ENCODE data around the gene SPTLC3. TPM values are rescaled to one million over a fixed set of nuclear protein-coding genes. Genes with fewer than 3 reads are reported as not detected.
"Not testable (repeated sequence)": the region's sequence is repeated elsewhere in the genome, so short reads cannot be mapped to it uniquely, and the experiment has no call there.

The SPTLC3 gene
- total RNA-seq, 2 donors from 2014 or later: 5.3 to 18.4 TPM

GRCh38 chr20:12977328-12978125 is 31.2 kb upstream of the SPTLC3 start:
- H3K36me3 ChIP-seq (replicated peaks in 1 of 2; ENCODE audit: insufficient read depth in 1 of 2, low read depth in 2 of 2): no peaks in the 10 kb centered on the region
- DNase-seq (no peak), ATAC-seq (no peak)
- intact Hi-C loops (cut with DNase I): no loop called here
- no peak overlapping the region for H3K27ac ChIP-seq
- H3K9me3 ChIP-seq: no peaks in the 10 kb centered on the region
- H3K27me3 ChIP-seq: no peaks in the 10 kb centered on the region
- 52 to 57% methylated on average over 3 of the region's 3 CpGs for WGBS, 2 donors
- no peak overlapping the region for H3K4me3 ChIP-seq
- TF ChIP-seq POLR2A (IDR thresholded peaks at IDR 0.05): no peak
- TF ChIP-seq CTCF (IDR thresholded peaks at IDR 0.05): no peak
- H3K4me1 ChIP-seq: no peaks in the 10 kb centered on the region

GRCh38 chr20:12978126-12978394 is 30.7 kb upstream of the SPTLC3 start:
- ATAC-seq (no peak), DNase-seq (no peak)
- H3K27ac ChIP-seq: no peak overlapping the region
- TF ChIP-seq POLR2A (IDR thresholded peaks at IDR 0.05): no peak
- TF ChIP-seq CTCF (IDR thresholded peaks at IDR 0.05): no peak
- no peak overlapping the region for H3K4me3 ChIP-seq
- no peaks in the 10 kb centered on the region for H3K4me1 ChIP-seq
- no peaks in the 10 kb centered on the region for H3K9me3 ChIP-seq
- 76 to 91% methylated on average over 1 of the region's 1 CpG for WGBS, 2 donors
- no peaks in the 10 kb centered on the region for H3K27me3 ChIP-seq
- no peaks in the 10 kb centered on the region for H3K36me3 ChIP-seq (replicated peaks in 1 of 2; ENCODE audit: insufficient read depth in 1 of 2, low read depth in 2 of 2)
- intact Hi-C loops (cut with DNase I): no loop called here

- Histone ChIP-seq H3K4me3 (no peak overlapping the region), H3K27ac (no peak overlapping the region), H3K4me1 (no peaks in the 10 kb centered on the region), H3K36me3 (replicated peaks in 1 of 2; ENCODE audit: insufficient read depth in 1 of 2, low read depth in 2 of 2) (no peaks in the 10 kb centered on the region), H3K9me3 (no peaks in the 10 kb centered on the region), H3K27me3 (no peaks in the 10 kb centered on the region)
- TF ChIP-seq CTCF (IDR thresholded peaks at IDR 0.05): no peak
- no peak for TF ChIP-seq POLR2A (IDR thresholded peaks at IDR 0.05)
- ATAC-seq: no peak
- intact Hi-C loops (cut with DNase I): no loop called here
- no peak for DNase-seq
- 63% methylated on average over 4 of the region's 4 CpGs for WGBS, 2 donors
Observed at GRCh38 chr20:12978613-12979495, 29.9 kb upstream of the SPTLC3 start.

- H3K36me3 ChIP-seq (replicated peaks in 1 of 2; ENCODE audit: insufficient read depth in 1 of 2, low read depth in 2 of 2); DNase-seq; ATAC-seq; H3K9me3 ChIP-seq; H3K4me1 ChIP-seq; H3K4me3 ChIP-seq; H3K27ac ChIP-seq; H3K27me3 ChIP-seq; intact Hi-C loops (cut with DNase I): not testable (repeated sequence)
- WGBS, 2 donors: 77 to 85% methylated on average over 3 of the region's 3 CpGs
Observed at GRCh38 chr20:12979713-12980112, 29.1 kb upstream of the SPTLC3 start.

GRCh38 chr20:12982098-12982497 is 26.7 kb upstream of the SPTLC3 start:
- TF ChIP-seq CTCF (IDR thresholded peaks at IDR 0.05): no peak
- TF ChIP-seq POLR2A (IDR thresholded peaks at IDR 0.05): no peak
- H3K4me1 ChIP-seq: no peaks in the 10 kb centered on the region
- H3K36me3 ChIP-seq (replicated peaks in 1 of 2; ENCODE audit: insufficient read depth in 1 of 2, low read depth in 2 of 2): no peaks in the 10 kb centered on the region
- H3K9me3 ChIP-seq: no peaks in the 10 kb centered on the region
- no peaks in the 10 kb centered on the region for H3K27me3 ChIP-seq
- no peak for ATAC-seq
- WGBS, 2 donors: 88 to 100% methylated on average over 2 of the region's 2 CpGs
- H3K27ac ChIP-seq: no peak overlapping the region
- intact Hi-C loops (cut with DNase I): no loop called here
- no peak overlapping the region for H3K4me3 ChIP-seq
- DNase-seq: no peak
